Measurements from ENCODE around the gene UIMC1. TPM values are rescaled to one million over a fixed set of nuclear protein-coding genes. Genes with fewer than 3 reads are reported as not detected.

The UIMC1 gene
- polyA plus RNA-seq, 1 of the 3 experiments (the other 2 are of a cell fraction): 19.9 TPM

GRCh38 chr5:176941951-176942350 lies 64.6 kb downstream of the UIMC1 start:
- WGBS (ENCODE audit: low lambda C conversion rate): 89% methylated on average over 9 of the region's 9 CpGs
- ChIA-PET POLR2A (no interaction called here), CTCF (interaction anchor here (0.9 to 1.2 kb wide), 3 partner anchors 11 to 281 kb away, joined by 3 to 5 read pairs (median 3); no protein-coding TSS in a partner anchor)
- Histone ChIP-seq H3K27me3 (ENCODE audit: insufficient read depth) (no peaks in the 10 kb centered on the region), H3K36me3 (replicated peaks in 1 of 2; ENCODE audit: control insufficient read depth in 1 of 2, insufficient read depth in 2 of 2, low read length in 1 of 2) (peaks cover 57 to 61% of the 10 kb centered on the region in 2 experiments), H3K9me3 (no peaks in the 10 kb centered on the region), H3F3A (replicated peaks; ENCODE audit: insufficient read depth) (peaks cover 4% of the 10 kb centered on the region), H3K9ac (no peak overlapping the region), H3K27ac (ENCODE audit: low read depth in 2 of 2, low read length in 1 of 2) (no peak overlapping the region), H3K4me3 (ENCODE audit: low read depth in 2 of 2, low read length in 1 of 2) (no peak overlapping the region), H3K9me2 (no peaks in the 10 kb centered on the region), H3K79me2 (ENCODE audit: insufficient read depth) (peaks cover 8% of the 10 kb centered on the region; the same call in 1 of the 2 replicates), H3K4me2 (no peak overlapping the region), H2AFZ (ENCODE audit: low read depth) (no peak overlapping the region), H3K4me1 (ENCODE audit: control insufficient read depth in 1 of 2, insufficient read depth in 2 of 2, low read depth in 1 of 2, low read length in 1 of 2) (no peaks in the 10 kb centered on the region), H4K20me1 (ENCODE audit: insufficient read depth) (no peaks in the 10 kb centered on the region)
- no peak for DNase-seq
- no peak for TF ChIP-seq CHD2 (IDR thresholded peaks at IDR 0.05; ENCODE audit: low read length, partially characterized antibody)
- no peak for TF ChIP-seq TAF1 (IDR thresholded peaks at IDR 0.05; ENCODE audit: borderline replicate concordance, low read depth, low read length)
- no peak for TF ChIP-seq TEAD4 (IDR thresholded peaks at IDR 0.05; ENCODE audit: borderline replicate concordance, insufficient read depth)
- no peak for TF ChIP-seq RCOR1 (IDR thresholded peaks at IDR 0.05; ENCODE audit: low read length)
- no peak for TF ChIP-seq NRF1 (IDR thresholded peaks at IDR 0.05; ENCODE audit: low read depth, low read length)

- Histone ChIP-seq H3K27ac (ENCODE audit: low read depth in 2 of 2, low read length in 1 of 2) (no peak overlapping the region), H4K20me1 (ENCODE audit: insufficient read depth) (no peaks in the 10 kb centered on the region), H3K36me3 (replicated peaks in 1 of 2; ENCODE audit: control insufficient read depth in 1 of 2, insufficient read depth in 2 of 2, low read length in 1 of 2) (peaks cover 53 to 56% of the 10 kb centered on the region in 2 experiments), H3K9me2 (no peaks in the 10 kb centered on the region), H3K4me3 (ENCODE audit: low read depth in 2 of 2, low read length in 1 of 2) (no peak overlapping the region), H3K9ac (no peak overlapping the region), H3K4me1 (ENCODE audit: control insufficient read depth in 1 of 2, insufficient read depth in 2 of 2, low read depth in 1 of 2, low read length in 1 of 2) (no peaks in the 10 kb centered on the region), H3K79me2 (ENCODE audit: insufficient read depth) (peaks cover 8% of the 10 kb centered on the region; the same call in 1 of the 2 replicates), H3K27me3 (ENCODE audit: insufficient read depth) (no peaks in the 10 kb centered on the region), H3F3A (replicated peaks; ENCODE audit: insufficient read depth) (no peaks in the 10 kb centered on the region), H3K4me2 (no peak overlapping the region), H3K9me3 (no peaks in the 10 kb centered on the region), H2AFZ (ENCODE audit: low read depth) (no peak overlapping the region)
- no peak for TF ChIP-seq RCOR1 (IDR thresholded peaks at IDR 0.05; ENCODE audit: low read length)
- ChIA-PET POLR2A (no interaction called here), CTCF (interaction anchor here (1.1 to 1.2 kb wide), 2 partner anchors 20 to 278 kb away, joined by 5 read pairs; no protein-coding TSS in a partner anchor)
- 86% methylated on average over 1 of the region's 1 CpG for WGBS (ENCODE audit: low lambda C conversion rate)
- no peak for DNase-seq
Measured at GRCh38 chr5:176938472-176938871, 68.1 kb downstream of the UIMC1 start.

- Histone ChIP-seq H3K27me3 (ENCODE audit: insufficient read depth) (no peaks in the 10 kb centered on the region), H3F3A (replicated peaks; ENCODE audit: insufficient read depth) (peaks cover 8% of the 10 kb centered on the region), H3K4me3 (ENCODE audit: low read depth in 2 of 2, low read length in 1 of 2) (no peak overlapping the region), H3K9ac (no peak overlapping the region), H3K9me2 (no peaks in the 10 kb centered on the region), H3K4me1 (ENCODE audit: control insufficient read depth in 1 of 2, insufficient read depth in 2 of 2, low read depth in 1 of 2, low read length in 1 of 2) (no peaks in the 10 kb centered on the region), H3K9me3 (no peaks in the 10 kb centered on the region), H2AFZ (ENCODE audit: low read depth) (no peak overlapping the region), H3K27ac (ENCODE audit: low read depth in 2 of 2, low read length in 1 of 2) (no peak overlapping the region), H3K36me3 (replicated peaks in 1 of 2; ENCODE audit: control insufficient read depth in 1 of 2, insufficient read depth in 2 of 2, low read length in 1 of 2) (peaks cover 44 to 55% of the 10 kb centered on the region in 2 experiments), H3K79me2 (ENCODE audit: insufficient read depth) (peaks cover 8% of the 10 kb centered on the region; the same call in 1 of the 2 replicates), H4K20me1 (ENCODE audit: insufficient read depth) (no peaks in the 10 kb centered on the region), H3K4me2 (no peak overlapping the region)
- POLR2A ChIA-PET: interaction anchor here (0.7 kb wide), 1 partner anchor 562 kb away, joined by 3 read pairs; no protein-coding TSS in a partner anchor
- CTCF ChIA-PET: no interaction called here
- no peak for DNase-seq
- WGBS (ENCODE audit: low lambda C conversion rate): 88% methylated on average over 1 of the region's 1 CpG
- TF ChIP-seq MAX (IDR thresholded peaks at IDR 0.05; ENCODE audit: low read depth): no peak
- no peak for TF ChIP-seq YY1 (IDR thresholded peaks at IDR 0.05; ENCODE audit: low read depth)
- TF ChIP-seq RCOR1 (IDR thresholded peaks at IDR 0.05; ENCODE audit: low read length): no peak
- TF ChIP-seq RXRA (IDR thresholded peaks at IDR 0.05; ENCODE audit: borderline replicate concordance, low read depth): no peak
- TF ChIP-seq IRF3 (IDR thresholded peaks at IDR 0.05; ENCODE audit: low read depth, low read length): no peak
- TF ChIP-seq USF1 (IDR thresholded peaks at IDR 0.05; ENCODE audit: borderline replicate concordance, low read depth): no peak
- TF ChIP-seq RFX5 (IDR thresholded peaks at IDR 0.05; ENCODE audit: low read length): no peak
- TF ChIP-seq, protein P1, sequence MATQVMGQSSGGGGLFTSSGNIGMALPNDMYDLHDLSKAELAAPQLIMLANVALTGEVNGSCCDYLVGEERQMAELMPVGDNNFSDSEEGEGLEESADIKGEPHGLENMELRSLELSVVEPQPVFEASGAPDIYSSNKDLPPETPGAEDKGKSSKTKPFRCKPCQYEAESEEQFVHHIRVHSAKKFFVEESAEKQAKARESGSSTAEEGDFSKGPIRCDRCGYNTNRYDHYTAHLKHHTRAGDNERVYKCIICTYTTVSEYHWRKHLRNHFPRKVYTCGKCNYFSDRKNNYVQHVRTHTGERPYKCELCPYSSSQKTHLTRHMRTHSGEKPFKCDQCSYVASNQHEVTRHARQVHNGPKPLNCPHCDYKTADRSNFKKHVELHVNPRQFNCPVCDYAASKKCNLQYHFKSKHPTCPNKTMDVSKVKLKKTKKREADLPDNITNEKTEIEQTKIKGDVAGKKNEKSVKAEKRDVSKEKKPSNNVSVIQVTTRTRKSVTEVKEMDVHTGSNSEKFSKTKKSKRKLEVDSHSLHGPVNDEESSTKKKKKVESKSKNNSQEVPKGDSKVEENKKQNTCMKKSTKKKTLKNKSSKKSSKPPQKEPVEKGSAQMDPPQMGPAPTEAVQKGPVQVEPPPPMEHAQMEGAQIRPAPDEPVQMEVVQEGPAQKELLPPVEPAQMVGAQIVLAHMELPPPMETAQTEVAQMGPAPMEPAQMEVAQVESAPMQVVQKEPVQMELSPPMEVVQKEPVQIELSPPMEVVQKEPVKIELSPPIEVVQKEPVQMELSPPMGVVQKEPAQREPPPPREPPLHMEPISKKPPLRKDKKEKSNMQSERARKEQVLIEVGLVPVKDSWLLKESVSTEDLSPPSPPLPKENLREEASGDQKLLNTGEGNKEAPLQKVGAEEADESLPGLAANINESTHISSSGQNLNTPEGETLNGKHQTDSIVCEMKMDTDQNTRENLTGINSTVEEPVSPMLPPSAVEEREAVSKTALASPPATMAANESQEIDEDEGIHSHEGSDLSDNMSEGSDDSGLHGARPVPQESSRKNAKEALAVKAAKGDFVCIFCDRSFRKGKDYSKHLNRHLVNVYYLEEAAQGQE (IDR thresholded peaks at IDR 0.05; ENCODE audit: low read depth, low read length): no peak
- no peak for TF ChIP-seq FOXM1 (IDR thresholded peaks at IDR 0.05; ENCODE audit: low read depth)
- TF ChIP-seq MXI1 (IDR thresholded peaks at IDR 0.05; ENCODE audit: low read depth, low read length): no peak
- TF ChIP-seq POLR2AphosphoS5 (IDR thresholded peaks at IDR 0.05; ENCODE audit: low read depth, low read length): no peak
- no peak for TF ChIP-seq MEF2A (IDR thresholded peaks at IDR 0.05; ENCODE audit: borderline replicate concordance, low read depth)
- TF ChIP-seq SMC3 (IDR thresholded peaks at IDR 0.05; ENCODE audit: low read depth, low read length): no peak
Measured at GRCh38 chr5:176935017-176935416, 71.6 kb downstream of the UIMC1 start.
